ENCODE results near the gene TGFA.

Gene TGFA

GRCh38 chr2:70463581-70463980 lies 90.0 kb downstream of the TGFA start:
- no peak for DNase-seq (ENCODE audit: low read depth)

GRCh38 chr2:70461981-70462876 lies 91.4 kb downstream of the TGFA start:
- DNase-seq (ENCODE audit: low read depth), result no peak

- no peak for DNase-seq (ENCODE audit: low read depth)
Observed at GRCh38 chr2:70461414-70461813, 92.2 kb downstream of the TGFA start.

- DNase-seq (ENCODE audit: low read depth), result no peak
Observed at GRCh38 chr2:70460333-70460732, 93.3 kb downstream of the TGFA start.

GRCh38 chr2:70458661-70459060 lies 95.0 kb downstream of the TGFA start:
- DNase-seq (ENCODE audit: low read depth), result no peak

DNA sequence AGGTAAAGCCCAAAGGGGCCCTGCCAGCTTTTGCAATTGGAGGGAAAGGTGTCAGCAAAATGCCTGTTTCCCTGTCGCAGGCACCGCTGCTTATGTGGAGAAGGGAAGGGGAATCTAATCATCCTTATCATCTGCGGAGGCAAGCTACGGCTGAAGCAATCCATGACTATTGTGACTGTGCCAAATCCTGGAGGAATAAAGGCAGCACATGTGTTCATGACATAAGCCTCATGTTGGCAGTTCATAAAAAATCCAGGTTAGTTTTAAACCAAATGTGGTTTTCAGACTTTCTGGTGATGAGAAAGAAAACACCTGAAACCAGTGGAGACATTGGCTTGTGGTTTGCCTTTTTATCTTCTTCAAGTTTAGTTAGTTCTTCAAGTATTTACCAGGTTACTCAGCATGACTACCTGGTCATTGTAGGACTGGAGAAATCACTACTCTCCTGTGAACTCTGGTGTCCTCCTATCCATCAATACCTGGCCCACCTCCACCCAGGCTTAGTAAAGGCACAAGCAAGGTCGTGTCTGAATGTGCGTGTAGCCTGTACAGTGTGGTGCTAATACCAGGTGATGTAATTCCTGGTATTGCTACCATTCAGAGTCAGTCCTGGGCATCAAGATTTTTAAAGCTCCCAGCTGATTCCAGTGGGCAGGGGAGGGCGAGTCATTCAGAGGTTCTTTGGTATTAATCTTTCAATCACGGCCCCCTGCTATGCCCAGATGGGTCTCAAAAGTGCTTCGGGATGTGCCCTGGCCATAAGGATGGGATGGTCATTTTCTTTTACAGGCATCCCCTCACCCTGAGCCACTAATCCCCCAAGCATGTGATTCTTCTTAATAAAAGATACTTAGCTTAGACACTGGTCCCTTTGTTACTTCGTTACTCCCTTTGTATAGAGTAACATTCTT lies 96.8 kb downstream of the TGFA start:
- no peak for DNase-seq (ENCODE audit: low read depth)

GRCh38 chr2:70454936-70455544 lies 98.6 kb downstream of the TGFA start:
- DNase-seq (ENCODE audit: low read depth), result no peak

DNA sequence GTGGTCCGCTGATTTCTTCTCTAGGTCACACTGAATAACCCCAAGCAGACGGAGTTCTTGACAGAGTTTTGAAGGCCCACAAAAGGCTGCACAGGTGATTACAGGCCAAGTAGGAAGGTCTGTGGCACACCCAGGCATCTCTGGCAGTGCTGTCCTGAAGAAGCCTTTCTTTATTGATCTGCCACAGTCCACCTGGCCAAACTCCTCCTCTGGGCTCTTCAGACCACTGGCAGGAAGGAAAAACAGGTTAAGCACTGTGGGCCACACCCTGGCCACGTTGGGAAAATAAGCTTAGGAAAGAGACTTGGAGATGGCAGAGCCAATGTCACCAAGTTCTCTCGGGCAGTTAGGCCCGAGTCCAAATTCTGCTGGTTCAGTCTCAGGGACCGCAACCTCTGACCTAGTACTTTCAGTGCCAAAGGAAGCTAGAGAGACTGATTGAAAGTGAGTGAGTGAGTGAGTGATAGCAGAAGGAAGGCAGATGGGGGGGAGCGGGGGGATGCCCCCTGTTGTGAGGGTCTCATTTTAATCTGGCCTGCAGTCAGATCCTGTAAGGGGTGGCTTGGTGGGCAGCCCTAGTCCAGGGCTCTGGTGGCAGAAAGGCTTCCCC lies 102.9 kb downstream of the TGFA start:
- no peak for DNase-seq (ENCODE audit: low read depth)

DNA sequence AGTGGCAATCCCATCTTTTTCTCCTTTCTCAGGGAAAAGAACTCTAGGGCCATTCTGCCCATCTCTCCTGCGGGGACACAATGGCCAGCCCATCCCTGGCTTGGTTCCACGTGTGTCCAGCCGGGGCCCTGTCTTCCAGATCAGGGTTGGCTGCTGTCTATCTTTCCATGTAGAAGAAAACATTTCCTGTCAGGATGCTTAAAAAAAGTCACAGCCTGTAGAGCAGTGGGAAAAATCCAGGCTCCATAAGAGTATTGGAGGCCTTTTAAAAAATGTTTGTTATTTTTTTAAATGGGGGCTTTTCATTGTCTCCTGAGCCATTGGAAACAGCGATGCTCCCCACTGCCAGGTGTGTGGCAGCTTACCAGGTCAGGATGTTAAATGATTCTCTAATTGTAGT lies 105.6 kb downstream of the TGFA start:
- DNase-seq (ENCODE audit: low read depth), result no peak

- DNase-seq (ENCODE audit: low read depth), result no peak
Observed at GRCh38 chr2:70443726-70444125, 109.9 kb downstream of the TGFA start.

DNA sequence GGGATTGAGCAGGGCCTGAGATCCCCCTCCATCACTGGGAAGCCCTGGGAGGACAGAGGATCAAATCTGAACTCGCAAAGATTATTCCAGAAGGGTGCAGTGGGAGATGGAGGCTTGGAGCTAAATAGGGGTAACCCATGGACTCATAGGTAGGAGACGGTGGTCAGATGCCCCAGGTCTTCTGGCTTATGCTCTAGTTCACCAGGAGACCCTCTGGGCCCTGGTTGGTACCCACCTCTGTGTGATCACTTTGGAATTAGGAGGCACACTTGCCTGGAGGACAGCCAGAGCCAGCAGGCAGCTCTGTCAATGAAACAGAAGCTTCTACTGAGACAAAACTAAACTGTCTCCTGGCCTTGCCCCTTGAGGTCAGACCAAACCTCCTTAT lies 110.6 kb downstream of the TGFA start:
- no peak for DNase-seq (ENCODE audit: low read depth)

DNA sequence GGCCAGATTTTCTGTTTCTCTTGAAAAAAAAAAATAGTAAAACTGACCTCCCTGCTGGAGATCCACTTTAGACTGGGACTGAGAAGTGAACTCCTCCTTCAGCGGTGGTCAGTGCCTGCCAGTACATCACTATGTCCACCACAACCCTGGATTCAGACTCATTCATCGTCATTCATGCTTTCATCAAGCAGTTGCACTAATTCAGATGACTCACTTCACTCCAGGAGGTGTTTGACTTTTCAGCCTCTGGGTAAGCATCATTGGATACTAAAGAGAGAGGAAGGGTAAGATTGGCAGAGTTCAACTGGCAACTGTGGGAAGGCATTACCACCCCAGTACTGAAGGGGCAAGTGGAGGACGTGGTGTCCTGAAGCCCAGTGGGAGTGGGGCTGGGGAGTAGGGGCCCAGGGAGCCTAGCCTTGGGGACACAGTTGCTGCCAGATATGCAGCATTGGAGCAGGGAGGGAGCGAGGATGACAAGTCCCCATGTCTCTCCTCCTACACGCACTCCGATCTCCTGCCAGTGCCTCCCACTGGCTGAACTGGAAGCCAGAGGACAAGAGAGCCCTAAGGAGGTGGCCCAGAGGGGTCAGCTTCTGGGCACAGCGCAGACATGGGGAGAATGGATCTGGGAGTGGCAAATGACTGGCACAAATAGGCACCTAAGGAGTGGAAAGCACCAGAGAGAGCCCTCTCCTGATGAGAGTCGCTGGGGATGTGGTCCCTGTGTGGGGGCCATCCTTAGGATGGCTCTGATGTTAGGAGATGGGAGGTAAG lies 111.1 kb downstream of the TGFA start:
- no peak for DNase-seq (ENCODE audit: low read depth)

DNA sequence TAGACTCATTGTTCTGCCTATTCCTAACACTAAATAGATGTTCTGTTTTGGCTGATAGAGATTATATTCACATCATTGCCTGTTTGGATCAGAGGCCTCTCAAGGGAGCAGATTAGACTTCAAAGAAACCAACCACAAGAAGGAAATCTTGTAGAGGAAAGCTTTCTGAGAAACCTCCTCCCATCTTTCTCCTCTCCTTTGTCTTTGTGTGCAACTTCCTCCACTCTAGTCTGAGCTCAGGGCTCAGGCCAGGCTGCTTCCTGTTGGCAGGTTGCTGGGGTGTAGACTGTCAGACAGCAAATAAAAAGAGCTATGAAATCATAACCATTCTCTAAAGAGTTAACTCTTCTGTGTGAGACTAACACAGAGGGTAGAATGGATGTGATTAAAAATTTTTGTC lies 113.0 kb downstream of the TGFA start:
- peak; percentile 26 for DNase-seq (ENCODE audit: low read depth)

DNA sequence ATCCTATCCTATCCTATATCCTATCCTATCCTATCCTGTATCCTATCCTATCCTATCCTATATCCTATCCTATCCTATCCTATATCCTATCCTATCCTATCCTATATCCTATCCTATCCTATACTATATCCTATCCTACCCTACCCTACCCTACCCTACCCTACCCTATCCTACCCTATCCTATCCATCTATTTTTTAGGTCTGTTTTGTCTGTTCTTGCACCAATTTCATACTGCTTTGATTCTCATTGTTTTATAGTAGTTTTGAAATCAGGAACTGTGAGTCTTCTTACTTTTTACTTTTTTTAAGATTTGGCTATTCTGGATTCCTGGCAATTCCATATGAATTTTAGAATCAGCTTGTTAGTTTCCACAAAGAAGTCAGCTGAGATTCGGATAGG lies 118.5 kb downstream of the TGFA start:
- no peak for DNase-seq (ENCODE audit: low read depth)

DNA sequence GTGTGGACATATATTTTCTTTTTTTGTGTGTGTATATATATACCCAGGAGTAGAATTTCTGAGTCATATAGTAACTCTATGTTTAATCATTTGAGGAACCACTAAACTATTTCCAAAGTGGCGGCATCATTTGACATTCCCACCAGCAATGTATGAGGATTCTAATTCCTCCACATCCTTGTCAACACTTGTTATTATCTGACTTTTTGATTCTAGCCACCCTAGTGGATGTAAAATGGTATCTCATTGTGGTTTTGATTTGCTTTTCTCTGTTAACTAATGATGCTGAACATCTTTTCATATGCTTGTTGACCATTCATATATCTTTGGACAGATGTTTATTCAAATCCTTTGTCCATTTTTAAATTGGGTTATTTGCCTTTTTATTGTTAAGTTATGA lies 120.3 kb downstream of the TGFA start:
- no peak for DNase-seq (ENCODE audit: low read depth)

GRCh38 chr2:70431716-70432347 lies 121.8 kb downstream of the TGFA start:
- no peak for DNase-seq (ENCODE audit: low read depth)

DNA sequence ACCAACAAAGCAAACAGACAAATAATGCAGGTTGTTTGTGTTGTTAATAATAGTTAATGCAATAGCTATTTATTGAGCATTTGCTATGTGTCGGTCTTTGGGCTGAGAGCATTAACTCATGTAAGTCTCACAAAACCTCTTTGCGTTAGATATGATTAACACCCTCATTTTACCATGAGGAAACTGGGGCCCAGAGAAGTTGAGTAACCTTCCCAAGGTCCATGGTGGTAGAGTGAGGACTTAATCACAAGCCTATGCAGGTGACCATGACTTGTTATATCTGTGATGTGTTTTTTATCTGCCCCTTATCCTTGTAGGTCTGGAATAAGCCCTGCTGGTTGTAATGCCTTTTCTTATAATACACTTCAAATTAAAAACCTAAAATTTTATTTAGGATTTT lies 127.3 kb downstream of the TGFA start:
- no peak for DNase-seq (ENCODE audit: low read depth)

GRCh38 chr2:70425682-70426301 lies 127.8 kb downstream of the TGFA start:
- DNase-seq (ENCODE audit: low read depth), result no peak

DNA sequence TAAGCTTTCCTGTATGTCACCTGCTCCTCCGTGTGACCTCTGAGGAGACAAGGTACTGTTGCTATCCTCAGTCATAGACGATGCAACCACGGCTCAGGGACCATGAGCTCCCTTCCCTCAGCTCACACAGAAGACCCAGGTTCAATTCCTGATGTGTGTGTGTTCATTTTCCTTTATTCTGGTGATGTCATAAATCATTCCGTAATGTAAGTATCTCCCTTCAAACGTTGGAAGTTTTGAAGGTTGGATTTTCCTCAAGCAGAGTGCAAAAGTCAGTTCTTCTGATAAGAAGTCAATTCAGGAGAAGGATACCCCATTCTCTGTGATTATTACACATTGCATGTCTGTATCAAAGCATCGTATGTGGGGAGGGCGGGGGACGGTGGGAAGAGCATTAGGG lies 132.9 kb downstream of the TGFA start:
- no peak for DNase-seq (ENCODE audit: low read depth)

DNA sequence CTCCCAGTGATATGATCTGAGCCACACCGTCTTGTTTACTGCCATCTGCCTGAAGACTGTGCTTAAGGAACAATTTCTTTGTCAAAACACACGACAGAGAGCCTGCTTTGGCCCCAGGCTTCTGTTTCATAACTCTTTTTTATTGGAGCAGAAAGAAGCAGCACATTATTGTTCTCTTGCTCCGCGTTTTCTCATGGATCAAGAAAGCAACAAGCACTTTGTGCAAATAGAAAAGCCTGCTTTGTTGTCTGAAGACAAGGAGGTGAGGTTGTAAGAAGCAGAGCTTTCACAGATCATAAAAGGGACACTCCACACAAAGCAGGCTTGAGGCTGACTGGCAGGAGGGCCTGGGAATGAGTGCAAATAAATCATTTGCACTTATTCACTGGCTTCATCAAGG lies 133.5 kb downstream of the TGFA start:
- no peak for DNase-seq (ENCODE audit: low read depth)

DNA sequence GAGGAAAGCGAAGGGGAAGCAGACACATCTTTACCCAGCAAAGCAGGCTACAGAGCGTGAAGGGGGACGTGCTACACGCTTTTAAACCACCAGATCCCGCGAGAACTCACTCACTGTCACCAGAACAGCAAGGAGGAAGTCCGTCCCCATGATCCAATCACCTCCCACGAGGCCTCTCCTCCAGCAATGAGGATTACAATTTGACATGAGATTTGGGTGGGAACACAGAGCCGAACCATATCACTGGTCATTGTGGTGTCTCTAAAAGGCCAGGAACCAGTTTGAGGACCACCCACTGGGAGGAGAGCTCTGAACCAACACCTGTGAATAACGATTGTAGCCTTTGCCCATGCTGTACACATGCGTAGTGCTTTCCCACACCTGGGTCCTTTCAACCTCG lies 135.1 kb downstream of the TGFA start:
- no peak for DNase-seq (ENCODE audit: low read depth)

All from activated T-cell treated with anti-CD3 and anti-CD28 coated beads for 1 hour (primary cell).